Measurements from ENCODE around the gene CAMK2A.

The CAMK2A gene

DNA sequence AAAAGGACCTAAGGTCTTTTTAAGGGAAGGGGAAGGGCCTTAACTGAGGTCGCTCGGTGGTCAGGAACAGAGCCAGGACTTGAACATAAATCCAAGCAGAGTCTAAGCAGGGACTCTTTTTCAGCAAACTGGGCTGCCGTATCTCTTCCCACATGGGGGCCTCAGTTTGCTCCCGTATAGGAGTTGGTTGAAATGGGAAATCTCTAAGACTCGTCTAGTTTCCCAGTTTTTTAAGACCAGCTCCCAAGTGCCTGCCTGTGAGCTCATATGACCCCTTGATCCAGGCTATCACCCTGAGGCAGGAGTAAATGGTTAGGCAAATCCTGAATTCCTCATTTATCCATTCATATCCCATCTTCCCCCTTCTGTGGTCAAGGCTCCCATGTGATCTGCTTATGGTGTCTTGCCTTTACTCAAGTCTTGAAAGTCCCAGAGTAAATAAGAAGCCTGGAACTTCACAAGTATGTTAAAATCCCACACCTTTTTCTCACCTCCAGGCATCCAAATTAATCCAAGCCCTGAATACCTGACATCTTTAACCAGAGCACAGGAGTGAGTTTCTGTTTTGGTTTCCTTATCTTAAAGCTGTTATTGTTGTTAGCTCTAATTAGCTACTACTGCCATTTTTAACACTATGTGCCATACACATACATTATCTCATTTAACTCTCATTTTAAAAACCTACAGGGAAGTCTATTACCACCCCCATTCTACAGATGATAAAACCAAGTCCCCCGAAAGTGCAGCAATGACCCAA lies 10.2 kb upstream of the CAMK2A start:
- DNase-seq (ENCODE audit: low spot score), result no peak

DNA sequence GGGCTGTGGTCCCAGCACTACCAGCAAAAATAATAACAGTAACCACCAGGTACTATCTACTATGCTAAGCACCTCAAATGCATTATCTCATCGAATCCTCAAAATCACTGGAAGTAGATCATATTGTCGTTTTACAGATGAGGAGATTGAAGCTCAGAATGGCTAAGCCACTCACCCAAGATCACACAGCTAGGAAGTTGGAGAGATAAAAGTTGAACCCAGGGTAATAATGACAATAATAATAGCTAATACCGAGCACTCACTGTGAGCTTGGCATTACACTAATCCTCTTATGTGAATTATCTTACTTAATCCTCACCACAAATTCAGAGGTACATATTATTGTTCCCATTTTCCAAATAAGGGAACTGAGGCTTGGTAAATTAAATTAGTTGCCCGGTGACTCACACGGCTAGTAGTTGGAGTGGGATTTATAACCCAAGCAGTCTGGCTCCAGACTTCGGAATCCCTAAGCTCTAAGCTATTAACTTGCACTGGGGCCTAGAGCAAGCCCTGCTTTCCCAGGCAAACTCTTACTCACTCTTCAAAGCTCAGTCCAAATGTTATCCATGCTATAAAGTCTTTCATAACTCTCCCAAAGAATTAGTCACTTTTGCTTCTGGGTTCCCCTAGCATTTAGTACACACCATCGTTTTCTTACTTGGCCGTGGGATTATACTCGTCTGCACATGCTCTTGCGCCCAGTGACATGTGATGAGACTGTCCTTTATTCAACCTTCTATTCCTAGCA lies 9.3 kb upstream of the CAMK2A start:
- no peak for DNase-seq (ENCODE audit: low spot score)

DNA sequence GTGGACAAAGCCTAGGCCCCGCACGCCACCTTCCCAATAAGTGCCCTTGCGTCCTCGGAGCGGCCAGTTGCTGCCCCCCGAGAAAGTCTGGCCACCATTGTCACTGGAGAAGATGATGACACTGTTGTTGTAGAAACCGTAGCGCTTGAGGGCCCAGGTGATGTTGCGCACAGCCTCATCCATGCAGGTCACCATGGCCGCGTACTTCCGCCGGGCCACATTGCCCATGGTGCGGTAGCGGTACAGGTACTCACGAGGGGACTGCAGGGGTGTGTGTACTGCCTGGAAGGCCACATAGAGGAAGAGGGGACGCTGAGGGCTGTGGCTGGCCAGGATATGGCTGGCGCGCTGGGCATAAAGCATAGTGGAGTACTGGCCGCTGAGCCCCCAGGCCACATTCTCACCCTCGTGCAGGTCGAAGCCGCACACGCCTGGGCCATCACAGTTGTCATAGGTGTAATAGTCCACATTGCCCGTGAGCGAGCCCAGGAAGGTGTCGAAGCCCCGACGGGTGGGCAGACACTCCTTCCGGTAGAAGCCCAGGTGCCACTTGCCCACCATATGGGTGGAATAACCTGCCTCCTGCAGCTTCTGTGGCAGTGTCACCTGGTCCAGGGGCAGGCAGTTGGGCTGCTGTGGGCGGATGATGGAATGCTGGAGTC lies 8.5 kb upstream of the CAMK2A start:
- DNase-seq (ENCODE audit: low spot score), result no peak

DNA sequence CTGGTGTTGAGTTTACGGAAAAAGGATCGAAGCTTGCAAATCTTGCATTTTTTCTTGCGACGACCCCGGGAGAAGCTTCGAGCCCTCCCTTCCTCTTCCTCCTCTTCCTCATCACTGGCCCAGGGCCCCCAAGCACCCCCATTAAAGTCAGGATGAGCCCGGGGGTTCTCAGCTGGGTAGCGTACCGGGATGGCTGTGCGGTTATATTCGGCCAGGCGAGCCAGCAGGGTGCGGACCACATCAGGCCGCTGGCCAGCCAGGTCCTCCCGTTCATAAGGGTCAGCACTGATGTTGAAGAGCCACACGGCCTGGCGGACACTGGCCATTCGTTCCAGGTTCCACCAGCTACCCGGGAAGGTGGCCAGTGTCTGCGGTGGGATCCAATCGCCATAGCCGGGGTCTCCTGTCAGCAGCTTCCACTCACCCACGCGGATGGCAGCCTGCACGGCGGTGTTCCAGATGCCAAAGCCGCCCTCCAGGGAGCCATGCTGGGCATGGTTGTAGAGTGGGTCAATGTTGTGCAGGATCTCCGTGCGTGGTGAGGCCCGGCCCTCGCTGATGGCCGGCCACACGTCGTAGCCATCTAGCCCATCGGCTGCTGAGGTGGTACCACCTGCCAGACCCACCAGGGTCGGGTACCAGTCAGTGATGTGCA lies 7.8 kb upstream of the CAMK2A start:
- no peak for DNase-seq (ENCODE audit: low spot score)

DNA sequence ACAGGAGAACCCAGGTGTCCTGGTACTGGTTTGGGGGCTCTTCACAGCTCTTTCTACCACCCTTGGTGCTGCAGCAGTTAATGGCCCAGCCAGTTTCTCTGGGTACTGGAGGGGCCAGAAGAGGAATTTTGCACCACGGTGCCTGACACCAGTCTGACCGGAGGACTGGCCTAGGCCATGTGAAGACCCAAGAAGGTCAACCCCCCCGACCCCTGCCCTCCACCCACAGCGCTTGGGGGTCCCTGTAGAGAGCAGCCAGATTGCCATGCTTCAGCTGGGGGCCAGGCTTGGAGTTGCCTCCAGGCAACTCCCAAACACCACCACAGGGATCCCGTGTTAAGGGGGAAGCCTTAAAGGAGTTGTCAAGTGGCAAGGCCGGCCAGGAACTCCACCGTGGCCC lies 6.9 kb upstream of the CAMK2A start:
- no peak for DNase-seq (ENCODE audit: low spot score)

DNA sequence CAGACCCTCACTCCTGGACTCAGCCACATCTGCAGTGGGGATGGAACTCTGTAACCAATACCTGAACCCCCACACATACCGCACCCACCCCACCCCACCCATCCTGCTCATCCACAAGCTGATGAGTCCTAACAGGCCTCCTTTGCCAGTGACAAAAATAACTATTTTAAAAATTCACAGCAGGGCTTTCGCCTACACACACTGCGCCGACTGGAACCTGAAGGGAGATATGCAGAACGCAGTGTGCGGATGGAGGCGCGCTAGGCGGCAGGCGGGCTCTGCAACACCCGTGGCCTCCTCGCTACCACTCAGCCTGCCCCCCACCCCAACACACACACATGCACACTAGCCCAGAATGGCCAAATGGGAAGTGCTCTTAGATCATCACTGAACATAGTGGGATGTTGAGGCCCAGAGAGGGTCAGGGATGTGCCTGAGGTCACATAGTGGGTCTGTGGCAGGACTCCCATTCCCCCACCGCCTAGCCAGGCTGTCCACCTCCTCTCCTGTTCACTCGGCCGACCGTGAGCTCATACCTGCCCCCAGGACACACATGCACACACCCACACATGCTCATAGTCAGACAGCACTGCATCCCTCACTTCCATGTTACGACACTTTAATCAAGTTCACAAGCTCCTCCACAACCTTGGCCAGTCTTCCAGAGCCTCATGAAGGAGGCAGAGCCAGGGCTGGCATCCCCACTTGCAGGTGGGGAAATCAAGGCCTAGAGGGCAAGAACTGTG lies 6.3 kb upstream of the CAMK2A start:
- no peak for DNase-seq (ENCODE audit: low spot score)

DNA sequence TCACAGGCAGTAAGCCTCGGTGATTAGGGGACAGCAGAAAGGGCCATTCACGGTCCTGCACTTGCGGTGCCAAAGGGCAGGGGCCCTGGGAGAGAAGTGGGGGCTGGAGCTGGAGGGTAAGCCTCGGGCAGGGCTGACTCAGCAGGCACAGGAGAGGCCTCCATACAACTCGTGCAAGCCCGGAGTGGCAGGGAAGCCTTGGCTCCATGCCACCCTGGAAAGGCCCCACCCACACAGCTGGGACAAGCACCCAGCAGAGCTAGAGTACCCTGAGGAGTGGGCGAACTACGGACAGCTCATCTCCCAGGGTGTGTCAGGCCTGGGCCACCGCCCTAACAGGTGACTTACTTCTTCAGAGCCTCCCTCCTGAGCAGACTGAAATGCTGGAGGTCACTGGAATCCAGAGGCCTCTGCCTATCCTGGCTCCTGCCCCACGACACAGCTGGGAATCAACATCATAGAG lies 5.6 kb upstream of the CAMK2A start:
- no peak for DNase-seq (ENCODE audit: low spot score)

DNA sequence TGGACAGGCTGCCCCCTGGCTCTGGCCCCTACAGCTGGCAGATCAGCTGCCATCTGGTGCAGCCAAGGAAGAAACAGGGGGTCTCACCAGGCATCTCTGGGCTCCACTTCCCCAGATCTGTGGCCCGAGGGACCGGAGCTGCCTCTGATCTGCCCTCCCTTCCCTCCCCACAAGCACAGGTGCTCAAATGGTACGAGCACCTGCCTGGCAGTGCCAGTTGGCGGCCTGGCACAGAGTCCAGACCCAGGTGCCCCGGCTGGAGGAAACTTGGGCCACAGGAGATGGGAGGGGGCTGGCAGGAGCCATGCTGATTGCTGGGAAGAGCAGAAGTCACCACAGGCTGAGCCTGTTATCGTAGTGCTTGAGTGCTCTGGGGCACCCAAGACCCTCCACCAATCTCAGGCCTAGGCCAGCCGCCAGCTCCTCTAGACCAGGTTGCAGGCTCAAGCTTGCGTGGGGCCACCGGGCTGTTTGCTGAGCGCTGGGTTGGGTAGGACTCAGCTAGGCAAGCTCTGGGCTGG lies 5.0 kb upstream of the CAMK2A start:
- no peak for DNase-seq (ENCODE audit: low spot score)

DNA sequence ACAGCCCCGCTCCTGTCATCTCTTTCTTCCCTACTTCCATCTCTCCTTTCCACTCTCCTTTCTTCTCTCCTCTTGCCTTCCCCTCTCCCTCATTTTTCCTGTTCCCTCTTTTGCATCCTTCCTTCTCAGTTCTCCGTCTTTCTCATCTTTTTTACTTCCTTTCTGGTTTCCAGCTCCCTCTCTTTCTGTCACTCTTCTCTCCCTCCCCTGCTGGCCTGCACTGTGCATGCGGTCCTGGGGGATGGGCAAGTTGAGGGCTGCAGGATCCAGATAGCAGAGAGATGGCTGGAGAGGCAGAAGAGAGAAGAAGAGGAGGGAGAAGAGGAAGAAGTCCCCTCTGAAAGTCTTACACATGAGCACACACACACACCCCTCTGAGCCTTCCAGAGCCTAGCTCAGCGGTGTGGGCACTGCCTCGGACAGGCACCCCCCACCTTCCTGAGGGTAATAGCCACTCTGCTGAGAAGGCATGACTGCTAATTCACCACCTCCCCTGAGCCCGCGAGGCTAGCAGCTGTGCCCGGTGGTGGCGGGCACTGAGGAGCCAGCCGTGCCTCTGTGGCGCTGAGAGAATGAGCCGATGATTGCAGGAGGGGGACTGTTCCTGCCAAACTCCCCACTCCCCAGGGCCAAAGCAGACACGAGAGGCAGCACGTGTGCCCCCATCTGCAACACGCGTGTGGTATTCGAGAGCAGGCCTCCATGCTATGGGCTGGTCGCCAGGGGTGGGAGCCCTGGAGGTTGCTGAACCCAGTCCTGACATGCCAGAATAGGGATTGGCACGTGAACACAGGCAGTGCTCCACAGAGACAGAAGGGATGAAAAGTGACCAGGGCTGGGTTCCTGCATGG lies 3.7 kb upstream of the CAMK2A start:
- DNase-seq (ENCODE audit: low spot score), result no peak

DNA sequence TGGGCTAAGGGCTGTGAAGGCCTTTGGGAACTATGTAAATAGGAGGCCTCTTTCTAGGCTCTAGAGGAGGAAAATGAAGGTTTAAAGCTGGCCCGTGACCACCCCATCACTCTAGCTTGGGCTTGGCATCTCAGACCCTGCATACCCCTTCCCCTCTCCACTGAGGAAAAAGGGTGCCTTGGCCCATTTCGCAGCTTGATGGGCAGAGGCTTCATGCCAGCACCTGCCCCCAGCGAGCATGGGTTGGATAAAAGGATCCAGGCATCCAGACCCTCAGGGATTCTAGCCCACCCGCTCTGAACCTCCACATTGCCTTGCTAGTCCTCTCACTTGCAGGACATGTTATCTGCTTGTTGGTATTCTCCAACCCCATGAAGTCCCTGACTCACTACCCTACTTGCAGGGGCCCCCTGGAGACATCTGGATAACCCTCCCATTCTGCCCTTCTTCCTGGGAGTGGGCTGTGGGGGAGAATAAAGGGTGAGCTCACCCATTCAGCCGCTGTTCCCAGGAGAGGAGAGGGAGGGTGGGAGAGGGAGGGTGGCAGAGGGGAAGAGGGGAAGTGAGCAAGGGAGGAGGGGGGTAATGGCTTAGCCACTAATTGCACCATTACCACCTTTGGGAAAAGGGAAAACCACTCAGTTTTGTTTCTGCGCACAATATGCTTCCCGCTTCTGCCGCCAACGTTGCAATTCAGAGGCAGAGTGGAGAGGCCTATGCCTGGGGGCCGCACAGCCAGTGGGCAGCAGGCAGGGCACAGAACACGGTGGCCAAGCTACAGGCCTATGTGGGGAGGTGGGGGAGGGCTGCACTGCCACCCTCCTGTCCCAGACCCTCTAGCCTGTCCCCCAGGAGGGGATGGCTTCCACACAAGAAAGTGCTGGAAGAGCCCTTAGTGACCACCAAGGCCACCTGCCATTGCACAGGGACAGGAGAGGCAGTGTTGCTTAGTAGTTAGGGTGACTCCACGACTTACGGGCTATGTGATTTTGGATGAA lies 2.1 kb upstream of the CAMK2A start:
- DNase-seq (ENCODE audit: low spot score), result no peak

DNA sequence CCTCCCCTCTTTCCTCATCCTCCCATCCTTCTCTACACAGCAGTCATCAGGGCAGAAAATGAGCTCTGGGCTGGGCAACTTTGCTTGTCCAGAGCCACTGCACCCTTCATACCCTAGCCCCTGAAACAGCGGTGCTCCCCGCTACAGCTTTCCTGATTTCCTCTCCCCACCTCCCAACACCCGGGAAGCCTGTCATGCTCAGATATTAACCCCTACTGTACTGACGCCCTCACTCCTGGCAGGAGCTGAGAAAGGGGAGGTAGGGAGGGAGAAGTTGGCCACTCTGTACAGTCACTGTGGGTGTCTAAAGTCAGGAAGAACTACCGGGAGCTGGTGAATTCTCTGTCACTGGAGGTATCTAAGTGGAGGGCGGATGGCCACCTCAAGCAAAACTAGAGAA lies 782 bp downstream of the CAMK2A start:
- no peak for DNase-seq (ENCODE audit: low spot score)

DNA sequence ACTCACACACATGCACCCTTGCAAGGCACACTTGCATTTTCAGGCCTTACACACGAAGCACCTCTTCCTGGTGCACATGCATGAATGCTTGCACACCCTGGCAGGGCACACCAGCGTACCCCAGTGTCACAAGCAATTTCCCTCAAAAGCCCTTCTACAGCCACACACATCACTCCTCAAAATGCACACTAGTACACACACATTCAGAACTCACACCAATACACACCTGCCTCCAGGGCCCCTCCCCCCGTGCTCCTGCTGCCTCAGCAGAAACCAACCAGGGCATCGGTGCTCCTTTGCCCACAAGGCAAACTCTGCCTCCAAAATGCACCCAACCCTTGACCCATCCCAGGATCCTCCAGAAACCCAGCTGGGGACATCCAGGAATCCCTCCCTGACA lies 1.2 kb downstream of the CAMK2A start:
- no peak for DNase-seq (ENCODE audit: low spot score)

DNA sequence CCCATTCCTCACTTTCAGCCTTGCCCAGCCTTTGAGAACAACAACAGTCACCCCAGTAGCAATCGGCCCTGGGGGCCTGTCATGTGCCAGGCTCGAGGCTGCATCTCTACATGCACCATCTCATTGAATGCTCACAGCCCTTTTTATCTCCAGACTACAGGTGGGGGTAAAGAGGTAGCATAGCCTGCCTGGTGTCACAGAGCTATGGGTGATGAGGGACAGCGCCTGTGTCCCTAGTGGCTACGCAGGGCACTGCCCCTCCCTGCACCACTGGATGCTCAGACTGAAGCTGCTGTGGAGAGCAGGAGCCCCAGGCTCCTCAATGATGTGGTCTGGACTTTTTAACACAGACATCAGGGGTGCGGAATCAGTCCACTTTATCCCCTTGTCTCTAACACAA lies 2.8 kb downstream of the CAMK2A start:
- DNase-seq (ENCODE audit: low spot score), result no peak

DNA sequence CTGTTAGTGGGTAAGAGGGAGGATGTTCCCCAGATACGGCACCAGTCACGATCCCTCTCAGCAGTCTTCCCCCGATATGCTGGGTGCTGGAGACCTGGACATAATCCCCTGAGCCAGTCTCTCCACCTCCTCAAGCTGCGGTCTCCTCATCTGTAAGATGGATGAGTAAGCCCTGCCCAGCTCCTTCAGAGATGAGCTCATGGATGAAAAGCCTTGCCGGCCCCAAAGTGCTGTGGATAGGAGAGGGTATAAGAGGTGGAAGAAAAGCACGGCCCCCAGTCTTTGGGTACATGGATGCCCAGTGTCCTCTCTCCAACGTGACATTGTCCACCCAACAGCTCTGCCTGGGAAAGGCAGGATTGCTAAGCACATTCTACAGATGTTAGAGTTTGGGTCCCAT lies 4.5 kb downstream of the CAMK2A start:
- no peak for DNase-seq (ENCODE audit: low spot score)

DNA sequence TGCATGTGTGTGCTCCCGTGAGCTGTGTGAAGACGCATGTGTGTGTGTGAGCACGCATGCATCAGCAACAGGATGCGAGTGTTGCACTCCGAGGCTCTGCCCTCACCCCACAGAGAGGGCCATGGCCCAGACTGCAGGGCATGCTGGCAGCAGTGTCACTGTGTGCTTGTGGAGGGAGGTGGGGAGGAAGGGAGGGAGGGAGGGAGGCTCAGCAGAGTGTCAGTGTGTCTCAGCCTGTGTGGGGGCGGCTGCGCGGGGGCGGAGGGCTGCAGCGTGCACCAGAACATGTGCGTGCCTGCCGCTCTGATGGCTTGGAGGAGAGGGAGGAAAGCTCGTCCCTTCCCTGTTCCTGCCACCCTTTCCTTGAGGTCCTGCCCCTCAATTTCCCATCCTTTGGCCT lies 5.3 kb downstream of the CAMK2A start:
- DNase-seq (ENCODE audit: low spot score), result no peak

DNA sequence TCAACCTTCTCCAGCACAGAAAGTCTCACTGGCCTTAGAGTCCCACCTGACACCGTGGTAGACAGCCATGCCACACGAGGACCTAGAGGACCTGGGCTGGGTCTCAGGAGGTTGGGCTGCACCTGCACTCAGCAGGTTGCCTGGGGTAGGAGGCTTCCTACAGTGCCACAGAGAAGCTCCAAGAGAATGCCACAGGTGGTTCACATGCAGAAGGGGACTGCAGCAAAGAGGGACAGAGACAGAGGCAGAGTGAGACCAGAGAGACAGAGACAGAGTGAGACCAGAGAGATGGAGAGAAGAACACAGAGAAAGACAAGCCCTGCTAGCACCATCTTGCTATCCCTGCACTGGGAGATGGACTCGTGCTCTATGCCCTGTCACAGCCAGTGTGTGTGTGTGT lies 5.7 kb downstream of the CAMK2A start:
- no peak for DNase-seq (ENCODE audit: low spot score)

DNA sequence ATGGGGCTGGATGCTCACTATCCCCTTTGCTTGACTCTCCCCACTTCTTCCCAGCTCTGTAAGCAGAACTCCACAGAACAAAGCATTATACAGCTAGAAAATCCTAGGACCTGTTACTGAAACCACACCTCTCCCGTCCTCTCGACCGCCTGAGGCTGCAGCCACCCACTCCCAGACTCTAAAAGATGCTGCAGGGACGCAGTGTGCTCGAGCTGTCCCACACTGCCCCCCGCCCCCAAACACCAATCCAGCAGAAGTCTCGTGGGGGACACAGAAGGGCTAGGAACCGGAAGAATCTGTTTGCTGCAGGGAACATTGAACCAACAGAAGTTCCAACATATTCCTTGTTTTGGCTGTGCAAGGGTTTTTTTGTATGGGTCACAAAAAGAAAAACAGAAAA lies 7.6 kb downstream of the CAMK2A start:
- DNase-seq (ENCODE audit: low spot score), result no peak

DNA sequence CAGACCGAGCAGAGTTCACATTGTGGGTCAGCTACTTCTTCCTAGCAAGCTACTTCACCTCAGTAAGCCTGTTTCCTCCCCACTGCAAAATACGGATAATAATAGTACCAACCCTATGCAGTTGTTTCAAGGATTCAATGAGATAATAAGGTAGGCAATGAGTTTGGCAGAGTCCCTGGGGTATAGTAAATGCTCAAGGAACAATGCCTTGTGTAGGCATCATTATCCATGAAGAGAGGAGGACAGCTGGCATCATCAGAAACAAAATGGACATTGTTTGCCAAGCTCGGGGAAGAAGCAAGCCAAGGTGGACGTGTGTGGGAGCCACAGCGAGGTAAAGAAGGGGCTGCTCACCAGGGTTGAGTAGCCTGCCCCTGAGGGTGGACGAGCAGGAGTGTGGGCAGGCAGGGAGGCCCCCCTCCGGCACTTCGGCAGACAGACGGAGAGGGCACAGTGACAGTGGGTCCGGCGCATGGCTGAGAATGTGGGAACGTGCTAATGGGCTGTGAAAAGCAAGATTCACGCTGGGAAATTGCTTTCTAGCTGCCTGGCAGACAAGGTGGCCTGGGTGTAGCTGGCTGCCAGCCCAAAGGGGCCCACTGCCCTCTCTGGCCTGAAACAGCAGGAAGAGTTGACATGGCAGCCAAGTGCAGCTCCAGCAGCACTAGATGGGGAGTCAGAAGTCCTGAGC lies 10.1 kb downstream of the CAMK2A start:
- DNase-seq (ENCODE audit: low spot score), result no peak

DNA sequence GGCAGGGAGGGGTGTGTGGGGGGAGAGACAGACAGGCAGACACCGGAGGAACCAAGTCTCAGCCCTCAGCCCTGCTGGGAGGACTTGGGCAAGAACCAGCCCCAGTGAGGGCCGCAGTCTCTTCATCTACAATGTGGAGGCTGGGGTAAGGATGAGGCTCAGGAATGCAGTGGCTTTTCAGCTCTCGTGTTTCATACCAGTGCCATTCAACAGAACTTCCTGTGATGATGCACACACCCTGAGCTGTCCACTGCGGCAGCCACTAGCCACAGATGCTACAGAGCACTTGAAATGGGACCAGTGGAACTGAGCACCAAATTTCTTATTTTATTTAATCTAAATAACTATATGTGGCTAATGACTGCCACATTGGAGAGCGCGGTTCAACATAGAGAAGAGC lies 10.7 kb downstream of the CAMK2A start:
- no peak for DNase-seq (ENCODE audit: low spot score)
